ENCODE data around the gene COL8A1. TPM values are rescaled to one million over a fixed set of nuclear protein-coding genes. Genes with fewer than 3 reads are reported as not detected.

COL8A1 gene
- total and polyA plus RNA-seq, 8 donors, result 0.96 to 283 (median 2.6) TPM

GRCh38 chr3:99810403-99810802, 172.0 kb downstream of the COL8A1 start:
- no peaks in the 10 kb centered on the region for H3K4me1 ChIP-seq
- DNase-seq (no peak), ATAC-seq (no peak)
- intact Hi-C loops (cut with DNase I), result no loop called here
- TF ChIP-seq CTCF (IDR thresholded peaks at IDR 0.05), result no peak
- no peak overlapping the region for H3K27ac ChIP-seq
- H3K36me3 ChIP-seq, result no peaks in the 10 kb centered on the region
- H3K9me3 ChIP-seq, result peaks cover 0 to 2% of the 10 kb centered on the region in 2 donors
- no peaks in the 10 kb centered on the region for H3K27me3 ChIP-seq
- H3K4me3 ChIP-seq, result no peak overlapping the region

- H3K36me3 ChIP-seq, result no peaks in the 10 kb centered on the region
- H3K4me3 ChIP-seq, result peak overlapping the region; percentile 52 to 62
- DNase-seq (peak in 2 of 4 donors; percentile 12 to 51), ATAC-seq (peak; percentile 5)
- peak overlapping the region; percentile 84 to 85 for H3K27ac ChIP-seq
- H3K27me3 ChIP-seq, result no peaks in the 10 kb centered on the region
- intact Hi-C loops (cut with DNase I), result no loop called here
- H3K4me1 ChIP-seq, result peaks cover 0 to 22% of the 10 kb centered on the region in 2 donors
- TF ChIP-seq CTCF (IDR thresholded peaks at IDR 0.05), result no peak
- H3K9me3 ChIP-seq, result no peaks in the 10 kb centered on the region
Measured at GRCh38 chr3:99817047-99817436, 178.6 kb downstream of the COL8A1 start.

GRCh38 chr3:99817437-99818240, 179.2 kb downstream of the COL8A1 start, which contains the start of gene CMSS1:
TSS of gene CMSS1 (plus strand) at chr3:99817862.
- DNase-seq, result peak; percentile 95 to 100 (median 96)

GRCh38 chr3:99818818-99819217, 180.4 kb downstream of the COL8A1 start:
- no peak for TF ChIP-seq CTCF (IDR thresholded peaks at IDR 0.05)
- peaks cover 0 to 22% of the 10 kb centered on the region in 2 donors for H3K4me1 ChIP-seq
- H3K9me3 ChIP-seq, result no peaks in the 10 kb centered on the region
- H3K36me3 ChIP-seq, result no peaks in the 10 kb centered on the region
- ATAC-seq, result no peak
- intact Hi-C loops (cut with DNase I), result no loop called here
- no peak for DNase-seq
- no peaks in the 10 kb centered on the region for H3K27me3 ChIP-seq
- H3K27ac ChIP-seq, result no peak overlapping the region
- H3K4me3 ChIP-seq, result peak overlapping the region in 1 of 2 donors; percentile 62

More at GRCh38 chr3:99817437-99818240, 179.2 kb downstream of the COL8A1 start, which contains the start of gene CMSS1:
- Histone ChIP-seq H3K4me1 (peaks cover 0 to 22% of the 10 kb centered on the region in 2 donors), H3K9me3 (no peaks in the 10 kb centered on the region), H3K4me3 (peak within 1 kb of the TSS; percentile 52 to 62), H3K27ac (peak within 1 kb of the TSS; percentile 84 to 85), H3K27me3 (no peaks in the 10 kb centered on the region), H3K36me3 (no peaks in the 10 kb centered on the region)
- peak; percentile 17 to 37 for TF ChIP-seq CTCF (IDR thresholded peaks at IDR 0.05)
- peak; percentile 98 for ATAC-seq
- intact Hi-C loops (cut with DNase I), result no loop called here
